Measurements from ENCODE around the gene ALG1. TPM values are rescaled to one million over a fixed set of nuclear protein-coding genes. Genes with fewer than 3 reads are reported as not detected.
"Not testable (repeated sequence)": the region's sequence is repeated elsewhere in the genome, so short reads cannot be mapped to it uniquely, and the experiment has no call there.

The ALG1 gene
- total and polyA plus RNA-seq, 2 of the 13 experiments (the other 11 are each of a cell fraction or from before 2014, with no cell fraction given) = 43.3 to 75.6 TPM

DNA sequence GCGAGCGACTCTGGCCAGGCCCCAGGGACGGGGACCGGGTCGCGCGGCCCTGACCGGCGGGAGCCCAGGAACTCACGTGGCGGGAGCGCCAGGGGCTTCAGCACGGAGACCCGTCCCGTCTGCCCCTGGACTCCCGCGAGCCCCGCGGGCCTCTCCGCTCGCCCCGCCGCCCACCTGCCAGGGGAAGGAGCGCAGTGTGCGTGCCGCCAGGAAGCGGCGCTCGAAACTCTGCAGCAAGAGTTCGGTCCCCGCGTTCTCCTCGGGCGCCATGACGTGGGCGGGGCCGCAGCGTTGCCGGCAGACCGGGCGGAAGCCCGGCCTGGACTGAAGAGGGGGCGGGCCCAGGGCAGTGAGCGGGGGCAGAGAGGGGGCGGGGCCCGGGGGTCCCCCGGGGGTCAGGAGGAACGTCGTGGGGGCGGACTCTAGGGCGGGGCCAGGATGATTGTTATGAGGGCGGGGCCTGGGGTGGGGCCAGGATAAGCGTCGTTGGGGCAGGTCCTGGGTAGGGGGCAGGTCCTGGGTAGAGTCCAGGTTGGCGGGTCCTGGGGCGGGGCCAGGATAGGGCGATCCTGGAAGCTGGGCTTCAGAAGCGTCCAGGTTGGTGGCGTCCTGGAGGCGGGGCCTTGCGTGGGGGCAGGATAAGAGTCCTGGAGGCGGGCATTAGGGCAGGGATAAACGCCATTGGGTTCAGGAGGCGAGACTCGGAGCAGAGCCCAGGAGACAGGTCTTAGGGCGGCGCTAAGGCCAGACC is 26.0 kb downstream of the ALG1 start, which contains the start of gene EEF2KMT (continued):
- TF ChIP-seq ZNF746 (CRISPR knock-in tag; IDR thresholded peaks at IDR 0.05) (0 out of 2 replicates have a peak, but pooled peaks have one; percentile 71), SALL1 (CRISPR knock-in tag; IDR thresholded peaks at IDR 0.05) (peak; percentile 61; the same call in 1 of the 2 replicates), ZNF333 (CRISPR knock-in tag; IDR thresholded peaks at IDR 0.05; ENCODE audit: borderline replicate concordance) (peak; percentile 92; the same call in 1 of the 2 replicates), ZNF441 (CRISPR knock-in tag; IDR thresholded peaks at IDR 0.05; ENCODE audit: borderline replicate concordance) (peak; percentile 9; the same call in 1 of the 2 replicates), HNF4G (CRISPR knock-in tag; IDR thresholded peaks at IDR 0.05; ENCODE audit: borderline replicate concordance, low read depth) (peak; percentile 83; the same call in 1 of the 2 replicates), ZNF337 (CRISPR knock-in tag; IDR thresholded peaks at IDR 0.05; ENCODE audit: borderline replicate concordance, low read depth) (0 out of 2 replicates have a peak, but pooled peaks have one; percentile 35), ZNF781 (CRISPR knock-in tag; IDR thresholded peaks at IDR 0.05; ENCODE audit: borderline replicate concordance, not compliant biosample characterization) (peak; percentile 83), ZBTB7B (CRISPR knock-in tag; IDR thresholded peaks at IDR 0.05) (peak; percentile 30; the same call in 1 of the 2 replicates), MAF1 (CRISPR knock-in tag; IDR thresholded peaks at IDR 0.05; ENCODE audit: borderline replicate concordance) (peak; percentile 84; the same call in 1 of the 2 replicates), KDM5B (CRISPR knock-in tag; IDR thresholded peaks at IDR 0.05; ENCODE audit: borderline replicate concordance) (peak; percentile 94), KDM1A (CRISPR knock-in tag; IDR thresholded peaks at IDR 0.05) (peak; percentile 70; the same call in 1 of the 2 replicates), STAG1 (CRISPR knock-in tag; IDR thresholded peaks at IDR 0.05) (peak; percentile 55), ZNF788 (CRISPR knock-in tag; IDR thresholded peaks at IDR 0.05; ENCODE audit: borderline replicate concordance) (peak; percentile 55; the same call in 1 of the 2 replicates), RELA (CRISPR knock-in tag; IDR thresholded peaks at IDR 0.05) (0 out of 2 replicates have a peak, but pooled peaks have one; percentile 41)
- TF ChIP-seq HNF4G (IDR thresholded peaks at IDR 0.05; ENCODE audit: borderline replicate concordance, low read depth, low read length) = not testable (repeated sequence)
- TF ChIP-seq, protein P1, sequence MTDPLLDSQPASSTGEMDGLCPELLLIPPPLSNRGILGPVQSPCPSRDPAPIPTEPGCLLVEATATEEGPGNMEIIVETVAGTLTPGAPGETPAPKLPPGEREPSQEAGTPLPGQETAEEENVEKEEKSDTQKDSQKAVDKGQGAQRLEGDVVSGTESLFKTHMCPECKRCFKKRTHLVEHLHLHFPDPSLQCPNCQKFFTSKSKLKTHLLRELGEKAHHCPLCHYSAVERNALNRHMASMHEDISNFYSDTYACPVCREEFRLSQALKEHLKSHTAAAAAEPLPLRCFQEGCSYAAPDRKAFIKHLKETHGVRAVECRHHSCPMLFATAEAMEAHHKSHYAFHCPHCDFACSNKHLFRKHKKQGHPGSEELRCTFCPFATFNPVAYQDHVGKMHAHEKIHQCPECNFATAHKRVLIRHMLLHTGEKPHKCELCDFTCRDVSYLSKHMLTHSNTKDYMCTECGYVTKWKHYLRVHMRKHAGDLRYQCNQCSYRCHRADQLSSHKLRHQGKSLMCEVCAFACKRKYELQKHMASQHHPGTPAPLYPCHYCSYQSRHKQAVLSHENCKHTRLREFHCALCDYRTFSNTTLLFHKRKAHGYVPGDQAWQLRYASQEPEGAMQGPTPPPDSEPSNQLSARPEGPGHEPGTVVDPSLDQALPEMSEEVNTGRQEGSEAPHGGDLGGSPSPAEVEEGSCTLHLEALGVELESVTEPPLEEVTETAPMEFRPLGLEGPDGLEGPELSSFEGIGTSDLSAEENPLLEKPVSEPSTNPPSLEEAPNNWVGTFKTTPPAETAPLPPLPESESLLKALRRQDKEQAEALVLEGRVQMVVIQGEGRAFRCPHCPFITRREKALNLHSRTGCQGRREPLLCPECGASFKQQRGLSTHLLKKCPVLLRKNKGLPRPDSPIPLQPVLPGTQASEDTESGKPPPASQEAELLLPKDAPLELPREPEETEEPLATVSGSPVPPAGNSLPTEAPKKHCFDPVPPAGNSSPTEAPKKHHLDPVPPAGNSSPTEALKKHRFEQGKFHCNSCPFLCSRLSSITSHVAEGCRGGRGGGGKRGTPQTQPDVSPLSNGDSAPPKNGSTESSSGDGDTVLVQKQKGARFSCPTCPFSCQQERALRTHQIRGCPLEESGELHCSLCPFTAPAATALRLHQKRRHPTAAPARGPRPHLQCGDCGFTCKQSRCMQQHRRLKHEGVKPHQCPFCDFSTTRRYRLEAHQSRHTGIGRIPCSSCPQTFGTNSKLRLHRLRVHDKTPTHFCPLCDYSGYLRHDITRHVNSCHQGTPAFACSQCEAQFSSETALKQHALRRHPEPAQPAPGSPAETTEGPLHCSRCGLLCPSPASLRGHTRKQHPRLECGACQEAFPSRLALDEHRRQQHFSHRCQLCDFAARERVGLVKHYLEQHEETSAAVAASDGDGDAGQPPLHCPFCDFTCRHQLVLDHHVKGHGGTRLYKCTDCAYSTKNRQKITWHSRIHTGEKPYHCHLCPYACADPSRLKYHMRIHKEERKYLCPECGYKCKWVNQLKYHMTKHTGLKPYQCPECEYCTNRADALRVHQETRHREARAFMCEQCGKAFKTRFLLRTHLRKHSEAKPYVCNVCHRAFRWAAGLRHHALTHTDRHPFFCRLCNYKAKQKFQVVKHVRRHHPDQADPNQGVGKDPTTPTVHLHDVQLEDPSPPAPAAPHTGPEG (CRISPR knock-in tag; IDR thresholded peaks at IDR 0.05) = peak; percentile 83
- TF ChIP-seq, protein P2, sequence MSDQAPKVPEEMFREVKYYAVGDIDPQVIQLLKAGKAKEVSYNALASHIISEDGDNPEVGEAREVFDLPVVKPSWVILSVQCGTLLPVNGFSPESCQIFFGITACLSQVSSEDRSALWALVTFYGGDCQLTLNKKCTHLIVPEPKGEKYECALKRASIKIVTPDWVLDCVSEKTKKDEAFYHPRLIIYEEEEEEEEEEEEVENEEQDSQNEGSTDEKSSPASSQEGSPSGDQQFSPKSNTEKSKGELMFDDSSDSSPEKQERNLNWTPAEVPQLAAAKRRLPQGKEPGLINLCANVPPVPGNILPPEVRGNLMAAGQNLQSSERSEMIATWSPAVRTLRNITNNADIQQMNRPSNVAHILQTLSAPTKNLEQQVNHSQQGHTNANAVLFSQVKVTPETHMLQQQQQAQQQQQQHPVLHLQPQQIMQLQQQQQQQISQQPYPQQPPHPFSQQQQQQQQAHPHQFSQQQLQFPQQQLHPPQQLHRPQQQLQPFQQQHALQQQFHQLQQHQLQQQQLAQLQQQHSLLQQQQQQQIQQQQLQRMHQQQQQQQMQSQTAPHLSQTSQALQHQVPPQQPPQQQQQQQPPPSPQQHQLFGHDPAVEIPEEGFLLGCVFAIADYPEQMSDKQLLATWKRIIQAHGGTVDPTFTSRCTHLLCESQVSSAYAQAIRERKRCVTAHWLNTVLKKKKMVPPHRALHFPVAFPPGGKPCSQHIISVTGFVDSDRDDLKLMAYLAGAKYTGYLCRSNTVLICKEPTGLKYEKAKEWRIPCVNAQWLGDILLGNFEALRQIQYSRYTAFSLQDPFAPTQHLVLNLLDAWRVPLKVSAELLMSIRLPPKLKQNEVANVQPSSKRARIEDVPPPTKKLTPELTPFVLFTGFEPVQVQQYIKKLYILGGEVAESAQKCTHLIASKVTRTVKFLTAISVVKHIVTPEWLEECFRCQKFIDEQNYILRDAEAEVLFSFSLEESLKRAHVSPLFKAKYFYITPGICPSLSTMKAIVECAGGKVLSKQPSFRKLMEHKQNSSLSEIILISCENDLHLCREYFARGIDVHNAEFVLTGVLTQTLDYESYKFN (CRISPR knock-in tag; conservative IDR thresholded peaks at IDR 0.05) = peak; percentile 31
- TF ChIP-seq, protein P3, sequence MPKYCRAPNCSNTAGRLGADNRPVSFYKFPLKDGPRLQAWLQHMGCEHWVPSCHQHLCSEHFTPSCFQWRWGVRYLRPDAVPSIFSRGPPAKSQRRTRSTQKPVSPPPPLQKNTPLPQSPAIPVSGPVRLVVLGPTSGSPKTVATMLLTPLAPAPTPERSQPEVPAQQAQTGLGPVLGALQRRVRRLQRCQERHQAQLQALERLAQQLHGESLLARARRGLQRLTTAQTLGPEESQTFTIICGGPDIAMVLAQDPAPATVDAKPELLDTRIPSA (CRISPR knock-in tag; IDR thresholded peaks at IDR 0.05; ENCODE audit: borderline replicate concordance) = peak; percentile 79; the same call in 1 of the 2 replicates
